Measurements from ENCODE around the gene GTF2H4.
"Not testable (repeated sequence)": the region's sequence is repeated elsewhere in the genome, so short reads cannot be mapped to it uniquely, and the experiment has no call there.

GTF2H4 gene

DNA sequence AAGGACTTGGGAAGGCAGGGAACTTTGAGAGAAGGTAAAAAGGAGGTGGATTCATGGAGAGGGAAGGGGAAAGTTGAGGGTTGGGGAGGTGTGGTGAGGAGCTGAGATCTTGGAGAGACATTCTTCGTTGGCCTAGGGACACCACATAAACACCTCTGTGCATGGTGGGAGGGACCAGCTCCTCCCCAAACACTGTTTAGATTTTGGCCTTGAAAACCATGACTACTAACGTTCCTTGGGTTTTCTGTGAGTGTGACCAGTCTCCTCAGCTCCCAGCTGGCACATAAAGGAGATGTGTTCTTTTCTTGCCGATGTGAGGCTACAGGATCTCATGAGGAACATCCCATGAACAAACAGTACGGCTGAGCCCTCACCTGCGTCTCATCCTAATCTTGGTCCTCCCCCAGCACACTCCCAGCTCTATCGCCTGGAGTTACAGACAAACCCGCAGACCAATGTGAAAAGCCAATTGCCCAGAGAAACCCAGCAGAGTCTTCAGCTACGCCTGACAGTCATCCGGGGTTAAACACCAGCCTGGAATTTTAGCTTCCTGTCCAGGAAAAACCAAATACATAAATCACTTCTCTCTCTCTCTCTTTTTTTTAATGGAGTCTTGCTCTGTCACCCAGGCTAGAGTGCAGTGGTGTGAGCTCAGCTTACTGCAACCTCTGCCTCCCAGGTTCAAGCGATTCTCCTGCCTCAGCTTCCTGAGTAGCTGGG lies 45.7 kb upstream of the GTF2H4 start:
- no CpG with 5 or more reads among the region's 10 CpGs for WGBS, 2 donors (ENCODE audit: extremely low coverage in 2 of 2, insufficient read length in 2 of 2, insufficient replicate concordance in 1 of 2)
- no peak overlapping the region for H3K23ac ChIP-seq (ENCODE audit: low read depth, low read length, poor library complexity)
- H3K18ac ChIP-seq (ENCODE audit: low read length) = no peak overlapping the region
- H3K27ac ChIP-seq (replicated peaks; ENCODE audit: low read length) = no peak overlapping the region
- peaks cover 5 to 17% of the 10 kb centered on the region in 2 donors for H3K9me3 ChIP-seq (replicated peaks in 1 of 2; ENCODE audit: control insufficient read depth in 2 of 2, insufficient read depth in 1 of 2, low read depth in 1 of 2, low read length in 2 of 2)
- H4K8ac ChIP-seq (ENCODE audit: low read depth, low read length) = no peak overlapping the region
- H4K91ac ChIP-seq (ENCODE audit: low read depth, low read length, poor library complexity) = no peak overlapping the region
- DNase-seq (ENCODE audit: low spot score) = no peak
- no peak overlapping the region for H2AK5ac ChIP-seq (ENCODE audit: low read depth, low read length)
- H3K4me2 ChIP-seq (ENCODE audit: insufficient read depth, low read length, poor library complexity, severe bottlenecking) = no peak overlapping the region
- no peak overlapping the region for H3K14ac ChIP-seq (ENCODE audit: low read length)
- no peak overlapping the region for H2BK120ac ChIP-seq (ENCODE audit: low read depth, low read length)
- no peaks in the 10 kb centered on the region for H3K79me1 ChIP-seq (ENCODE audit: low read depth, low read length)
- H3K27me3 ChIP-seq (ENCODE audit: control insufficient read depth in 3 of 3, insufficient read depth in 3 of 3, low read depth in 1 of 3, low read length in 3 of 3) = no peaks in the 10 kb centered on the region
- H2AFZ ChIP-seq (ENCODE audit: low read length) = no peak overlapping the region
- H3K4me3 ChIP-seq (ENCODE audit: low read length in 2 of 2) = no peak overlapping the region
- H2BK12ac ChIP-seq (ENCODE audit: low read length) = no peak overlapping the region
- H3K4ac ChIP-seq (ENCODE audit: low read length) = no peak overlapping the region
- H3K9ac ChIP-seq (ENCODE audit: low read depth, low read length, poor library complexity) = no peak overlapping the region
- H2BK5ac ChIP-seq (ENCODE audit: low read length) = no peak overlapping the region
- no peak overlapping the region for H2BK15ac ChIP-seq (ENCODE audit: low read length)
- H3K36me3 ChIP-seq (replicated peaks in 1 of 2; ENCODE audit: control insufficient read depth in 2 of 2, insufficient read depth in 2 of 2, low read length in 2 of 2) = no peaks in the 10 kb centered on the region
- peaks cover 0 to 7% of the 10 kb centered on the region in 2 donors for H3K4me1 ChIP-seq (ENCODE audit: control insufficient read depth in 2 of 2, insufficient read depth in 1 of 2, low read depth in 1 of 2, low read length in 2 of 2)

DNA sequence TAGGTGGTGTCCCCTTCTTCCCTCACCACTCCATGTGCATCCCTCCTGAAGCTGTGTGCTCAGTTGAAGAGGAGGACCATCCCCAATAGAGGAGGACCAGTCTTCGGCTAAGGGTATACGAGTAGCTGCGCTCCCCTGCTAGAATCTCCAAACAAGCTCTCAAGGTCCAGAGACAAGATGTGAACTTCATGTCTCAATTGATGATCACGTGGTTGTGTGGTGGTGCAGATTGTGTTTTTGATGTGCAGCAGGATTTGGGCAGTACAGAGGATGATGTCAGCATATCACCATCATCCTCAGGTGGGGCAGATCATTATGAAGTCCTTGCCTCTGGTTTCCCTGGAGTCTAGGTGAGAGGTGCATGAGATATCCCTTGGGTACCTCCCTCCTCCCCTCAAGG lies 43.7 kb upstream of the GTF2H4 start:
- Histone ChIP-seq H4K91ac (ENCODE audit: low read depth, low read length, poor library complexity) (no peak overlapping the region), H3K79me1 (ENCODE audit: low read depth, low read length) (no peaks in the 10 kb centered on the region), H2BK5ac (ENCODE audit: low read length) (no peak overlapping the region), H3K4me2 (ENCODE audit: insufficient read depth, low read length, poor library complexity, severe bottlenecking) (no peak overlapping the region), H3K9ac (ENCODE audit: low read depth, low read length, poor library complexity) (no peak overlapping the region), H3K23ac (ENCODE audit: low read depth, low read length, poor library complexity) (no peak overlapping the region), H3K9me3 (replicated peaks in 1 of 2; ENCODE audit: control insufficient read depth in 2 of 2, insufficient read depth in 1 of 2, low read depth in 1 of 2, low read length in 2 of 2) (peaks cover 2 to 17% of the 10 kb centered on the region in 2 donors), H2BK15ac (ENCODE audit: low read length) (no peak overlapping the region), H2AK5ac (ENCODE audit: low read depth, low read length) (no peak overlapping the region), H3K4ac (ENCODE audit: low read length) (no peak overlapping the region), H3K18ac (ENCODE audit: low read length) (no peak overlapping the region), H3K14ac (ENCODE audit: low read length) (no peak overlapping the region), H2BK12ac (ENCODE audit: low read length) (no peak overlapping the region), H2BK120ac (ENCODE audit: low read depth, low read length) (no peak overlapping the region), H4K8ac (ENCODE audit: low read depth, low read length) (no peak overlapping the region), H2AFZ (ENCODE audit: low read length) (no peak overlapping the region), H3K4me1 (ENCODE audit: control insufficient read depth in 2 of 2, insufficient read depth in 1 of 2, low read depth in 1 of 2, low read length in 2 of 2) (no peaks in the 10 kb centered on the region), H3K36me3 (replicated peaks in 1 of 2; ENCODE audit: control insufficient read depth in 2 of 2, insufficient read depth in 2 of 2, low read length in 2 of 2) (no peaks in the 10 kb centered on the region), H3K4me3 (ENCODE audit: low read length in 2 of 2) (no peak overlapping the region), H3K27ac (replicated peaks; ENCODE audit: low read length) (no peak overlapping the region), H3K27me3 (ENCODE audit: control insufficient read depth in 3 of 3, insufficient read depth in 3 of 3, low read depth in 1 of 3, low read length in 3 of 3) (no peaks in the 10 kb centered on the region)
- DNase-seq (ENCODE audit: low spot score) = no peak
- no CpG with 5 or more reads among the region's 4 CpGs for WGBS, 2 donors (ENCODE audit: extremely low coverage in 2 of 2, insufficient read length in 2 of 2, insufficient replicate concordance in 1 of 2)

DNA sequence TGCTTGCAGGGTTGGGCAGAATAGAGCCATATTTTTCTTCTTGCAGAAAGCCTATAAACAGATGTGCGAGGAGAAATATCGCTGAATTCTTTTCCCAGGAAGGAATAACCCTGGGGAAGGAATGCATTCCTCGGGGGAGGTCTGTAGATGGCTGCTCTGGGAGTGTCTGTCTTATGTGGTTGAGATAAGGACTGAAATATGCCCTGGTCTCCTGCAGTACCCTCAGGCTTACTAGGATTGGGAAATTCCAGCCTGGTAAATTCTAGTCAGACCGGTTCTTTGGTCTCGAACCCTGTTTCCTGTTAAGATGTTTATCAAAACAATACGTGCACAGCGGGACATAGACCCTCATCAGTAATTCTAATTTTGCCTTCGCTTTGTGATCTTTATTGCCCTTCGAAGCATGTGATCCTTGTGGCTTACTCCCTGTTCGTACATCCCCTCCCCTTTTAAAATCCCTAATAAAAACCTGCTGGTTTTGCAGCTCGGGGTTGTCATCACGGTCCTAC lies 38.7 kb upstream of the GTF2H4 start:
- not testable (repeated sequence) for H3K14ac ChIP-seq (ENCODE audit: low read length); H4K91ac ChIP-seq (ENCODE audit: low read depth, low read length, poor library complexity); H2BK15ac ChIP-seq (ENCODE audit: low read length); H3K23ac ChIP-seq (ENCODE audit: low read depth, low read length, poor library complexity); H2AFZ ChIP-seq (ENCODE audit: low read length); H3K9ac ChIP-seq (ENCODE audit: low read depth, low read length, poor library complexity); H3K4me1 ChIP-seq (ENCODE audit: control insufficient read depth in 2 of 2, insufficient read depth in 1 of 2, low read depth in 1 of 2, low read length in 2 of 2); H3K79me1 ChIP-seq (ENCODE audit: low read depth, low read length); H3K27me3 ChIP-seq (ENCODE audit: control insufficient read depth in 3 of 3, insufficient read depth in 3 of 3, low read depth in 1 of 3, low read length in 3 of 3); H2AK5ac ChIP-seq (ENCODE audit: low read depth, low read length); H3K4me2 ChIP-seq (ENCODE audit: insufficient read depth, low read length, poor library complexity, severe bottlenecking); H3K4ac ChIP-seq (ENCODE audit: low read length); DNase-seq (ENCODE audit: low spot score); H3K36me3 ChIP-seq (replicated peaks in 1 of 2; ENCODE audit: control insufficient read depth in 2 of 2, insufficient read depth in 2 of 2, low read length in 2 of 2); H3K4me3 ChIP-seq (ENCODE audit: low read length in 2 of 2); H2BK5ac ChIP-seq (ENCODE audit: low read length); H2BK12ac ChIP-seq (ENCODE audit: low read length); H2BK120ac ChIP-seq (ENCODE audit: low read depth, low read length); H3K18ac ChIP-seq (ENCODE audit: low read length); H3K27ac ChIP-seq (replicated peaks; ENCODE audit: low read length); H4K8ac ChIP-seq (ENCODE audit: low read depth, low read length)
- H3K9me3 ChIP-seq (replicated peaks in 1 of 2; ENCODE audit: control insufficient read depth in 2 of 2, insufficient read depth in 1 of 2, low read depth in 1 of 2, low read length in 2 of 2) = peaks cover 7 to 32% of the 10 kb centered on the region in 2 donors
- no CpG with 5 or more reads among the region's 12 CpGs for WGBS, 2 donors (ENCODE audit: extremely low coverage in 2 of 2, insufficient read length in 2 of 2, insufficient replicate concordance in 1 of 2)

DNA sequence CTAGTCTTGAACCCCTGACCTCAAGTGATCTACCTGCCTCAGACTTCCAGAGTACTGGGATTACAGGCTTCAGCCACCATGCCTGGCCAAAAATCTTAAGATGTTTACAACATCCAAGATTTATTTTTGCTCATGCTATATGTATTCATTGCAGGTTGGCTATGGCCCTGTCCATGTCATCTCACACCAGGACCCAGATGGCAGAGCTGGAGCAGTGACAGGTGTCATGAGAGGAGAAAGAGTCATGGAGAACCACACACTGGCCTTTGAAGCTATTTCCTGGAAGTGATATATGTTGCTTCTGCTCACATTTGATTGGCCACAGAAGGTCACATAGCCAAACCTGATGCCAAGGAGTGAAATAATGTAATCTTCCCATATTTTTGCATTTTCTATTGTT lies 37.5 kb upstream of the GTF2H4 start:
- Histone ChIP-seq H2BK120ac (ENCODE audit: low read depth, low read length) (no peak overlapping the region), H2BK12ac (ENCODE audit: low read length) (no peak overlapping the region), H3K4me2 (ENCODE audit: insufficient read depth, low read length, poor library complexity, severe bottlenecking) (no peak overlapping the region), H3K27ac (replicated peaks; ENCODE audit: low read length) (no peak overlapping the region), H2BK5ac (ENCODE audit: low read length) (no peak overlapping the region), H3K9me3 (replicated peaks in 1 of 2; ENCODE audit: control insufficient read depth in 2 of 2, insufficient read depth in 1 of 2, low read depth in 1 of 2, low read length in 2 of 2) (peaks cover 7 to 30% of the 10 kb centered on the region in 2 donors), H4K8ac (ENCODE audit: low read depth, low read length) (no peak overlapping the region), H3K27me3 (ENCODE audit: control insufficient read depth in 3 of 3, insufficient read depth in 3 of 3, low read depth in 1 of 3, low read length in 3 of 3) (no peaks in the 10 kb centered on the region), H2BK15ac (ENCODE audit: low read length) (no peak overlapping the region), H4K91ac (ENCODE audit: low read depth, low read length, poor library complexity) (no peak overlapping the region), H3K23ac (ENCODE audit: low read depth, low read length, poor library complexity) (no peak overlapping the region), H3K9ac (ENCODE audit: low read depth, low read length, poor library complexity) (no peak overlapping the region), H2AK5ac (ENCODE audit: low read depth, low read length) (no peak overlapping the region), H3K18ac (ENCODE audit: low read length) (no peak overlapping the region), H3K4me3 (ENCODE audit: low read length in 2 of 2) (no peak overlapping the region), H3K4me1 (ENCODE audit: control insufficient read depth in 2 of 2, insufficient read depth in 1 of 2, low read depth in 1 of 2, low read length in 2 of 2) (no peaks in the 10 kb centered on the region), H3K79me1 (ENCODE audit: low read depth, low read length) (no peaks in the 10 kb centered on the region), H2AFZ (ENCODE audit: low read length) (no peak overlapping the region), H3K36me3 (replicated peaks in 1 of 2; ENCODE audit: control insufficient read depth in 2 of 2, insufficient read depth in 2 of 2, low read length in 2 of 2) (no peaks in the 10 kb centered on the region), H3K4ac (ENCODE audit: low read length) (no peak overlapping the region), H3K14ac (ENCODE audit: low read length) (no peak overlapping the region)
- no peak for DNase-seq (ENCODE audit: low spot score)
